Renal pelvis (tissue), 12 donors: ENCODE data around the gene DEUP1. TPM values are rescaled to one million over a fixed set of nuclear protein-coding genes. Genes with fewer than 3 reads are reported as not detected.
A peak's percentile ranks its signal among the peaks of the same experiment; 100 is the strongest.
"Not testable (repeated sequence)": the region's sequence is repeated elsewhere in the genome, so short reads cannot be mapped to it uniquely, and the experiment has no call there.

Source experiments
- DNase-seq: peaks from one replicate; pipeline ENCODE4 v3.0.0-alpha.2; 2013
- long read RNA-seq, 16 experiments: transcript quantifications; one replicate each; lab custom pipeline, GENCODE V29; 2026
- polyA plus RNA-seq, 3 donors: library from polyadenylated mRNA; unstranded; fragments of 120-200 nt; gene quantifications; one replicate each; pipeline ENCODE4 v1.2.1, GENCODE V29; 2013; ENCODE audit not compliant: insufficient read length in 3 of 3

The DEUP1 gene
- polyA plus RNA-seq: under 1 TPM; 0.61 to 0.92 (median 0.73) TPM
- long read RNA-seq, donor 1: 0 reads
- long read RNA-seq, donor 2: 0 reads
- long read RNA-seq, donor 3: 0 reads
- long read RNA-seq, donor 4, partial matches to known transcripts: 0 of 1 reads
- long read RNA-seq, donor 4, other reads (novel, unspliced or antisense): 0 of 1 reads
- long read RNA-seq, donor 5: 0 reads
- long read RNA-seq, donor 6: 0 reads
- long read RNA-seq, donor 7, partial matches to known transcripts: 0 of 1 reads
- long read RNA-seq, donor 7, other reads (novel, unspliced or antisense): 0 of 1 reads
- long read RNA-seq, donor 8, partial matches to known transcripts: 0 of 10 reads
- long read RNA-seq, donor 8, other reads (novel, unspliced or antisense): 10 of 10 reads
- long read RNA-seq, donor 9: 0 reads
- long read RNA-seq, donor 10: 0 reads
- long read RNA-seq, donor 11: 0 reads
- long read RNA-seq, donor 12, partial matches to known transcripts: 0 of 18 reads
- long read RNA-seq, donor 12, other reads (novel, unspliced or antisense): 18 of 18 reads
- long read RNA-seq, donor 13, partial matches to known transcripts: 0 of 1 reads
- long read RNA-seq, donor 13, other reads (novel, unspliced or antisense): 0 of 1 reads
- long read RNA-seq, donor 14: 0 reads
- long read RNA-seq, donor 15: 0 reads
- long read RNA-seq, donor 16: 0 reads

GRCh38 chr11:93330446-93330984 is at the start of gene DEUP1:
DEUP1 (plus strand) TSS chr11:93330742; CDS start chr11:93332260, 1,518 bp downstream.
- peak; percentile 62 for DNase-seq

- DNase-seq: no peak
Measured at GRCh38 chr11:93285430-93285829, 45.1 kb upstream of the DEUP1 start.

- no peak for DNase-seq
Measured at GRCh38 chr11:93287434-93287833, 43.1 kb upstream of the DEUP1 start.

GRCh38 chr11:93288079-93288478 is 42.5 kb upstream of the DEUP1 start:
- DNase-seq: no peak

GRCh38 chr11:93288767-93289166 is 41.8 kb upstream of the DEUP1 start:
- no peak for DNase-seq

GRCh38 chr11:93289782-93290463 is 40.6 kb upstream of the DEUP1 start:
- DNase-seq: no peak

- DNase-seq: no peak
Measured at GRCh38 chr11:93291110-93291509, 39.4 kb upstream of the DEUP1 start.

- no peak for DNase-seq
Measured at GRCh38 chr11:93291898-93292297, 38.6 kb upstream of the DEUP1 start.

- DNase-seq: no peak
Measured at GRCh38 chr11:93295921-93296575, 34.5 kb upstream of the DEUP1 start.

GRCh38 chr11:93303689-93304088 is 26.9 kb upstream of the DEUP1 start:
- DNase-seq: no peak

- not testable (repeated sequence) for DNase-seq
Measured at GRCh38 chr11:93314399-93314798, 16.1 kb upstream of the DEUP1 start.

GRCh38 chr11:93319224-93319839 is 11.2 kb upstream of the DEUP1 start:
- DNase-seq: no peak

- no peak for DNase-seq
Measured at GRCh38 chr11:93320230-93320629, 10.3 kb upstream of the DEUP1 start.

GRCh38 chr11:93322207-93322606 is 8.3 kb upstream of the DEUP1 start:
- no peak for DNase-seq

GRCh38 chr11:93323747-93324146 is 6.8 kb upstream of the DEUP1 start:
- no peak for DNase-seq

GRCh38 chr11:93324500-93324899 is 6.0 kb upstream of the DEUP1 start:
- no peak for DNase-seq

GRCh38 chr11:93326681-93327080 is 3.9 kb upstream of the DEUP1 start:
- DNase-seq: no peak

GRCh38 chr11:93329936-93330445 is 551 bp upstream of the DEUP1 start:
- DNase-seq: no peak

- no peak for DNase-seq
Measured at GRCh38 chr11:93340223-93340622, 9.7 kb downstream of the DEUP1 start.

- no peak for DNase-seq
Measured at GRCh38 chr11:93344855-93345333, 14.4 kb downstream of the DEUP1 start.

- no peak for DNase-seq
Measured at GRCh38 chr11:93348930-93349329, 18.4 kb downstream of the DEUP1 start.
